ENCODE measurements around the gene UBN1.
A peak's percentile ranks its signal among the peaks of the same experiment; 100 is the strongest.

UBN1 gene

DNA sequence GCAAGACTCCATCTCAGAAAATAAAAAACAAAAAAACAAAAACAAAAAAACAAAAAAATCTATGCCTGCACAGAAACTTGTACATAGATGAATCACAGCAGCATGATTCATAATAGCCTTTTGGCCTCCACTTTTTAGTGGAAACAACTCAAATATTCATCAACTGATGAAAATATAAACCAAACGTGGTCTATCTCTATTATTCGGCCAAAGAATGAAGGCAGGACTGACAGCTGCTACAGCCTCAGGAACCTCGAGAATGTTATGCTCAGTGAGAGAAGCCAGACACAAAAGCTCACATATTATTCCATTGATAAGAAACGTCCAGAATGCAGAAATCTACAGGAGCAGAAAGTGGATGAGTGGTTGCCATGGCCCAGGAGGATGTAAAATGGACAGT is 69.8 kb downstream of the UBN1 start:
- TF ChIP-seq CTCF (IDR thresholded peaks at IDR 0.05; ENCODE audit: low read depth, low read length): no peak
- Histone ChIP-seq H3K27me3 (ENCODE audit: insufficient read depth, low read depth, severe bottlenecking) (no peaks in the 10 kb centered on the region), H3K36me3 (no peaks in the 10 kb centered on the region), H3K4me3 (ENCODE audit: low read depth, low read length) (no peak overlapping the region), H3K27ac (no peak overlapping the region), H3K9me3 (ENCODE audit: severe bottlenecking) (no peaks in the 10 kb centered on the region)
- DNase-seq: no peak

DNA sequence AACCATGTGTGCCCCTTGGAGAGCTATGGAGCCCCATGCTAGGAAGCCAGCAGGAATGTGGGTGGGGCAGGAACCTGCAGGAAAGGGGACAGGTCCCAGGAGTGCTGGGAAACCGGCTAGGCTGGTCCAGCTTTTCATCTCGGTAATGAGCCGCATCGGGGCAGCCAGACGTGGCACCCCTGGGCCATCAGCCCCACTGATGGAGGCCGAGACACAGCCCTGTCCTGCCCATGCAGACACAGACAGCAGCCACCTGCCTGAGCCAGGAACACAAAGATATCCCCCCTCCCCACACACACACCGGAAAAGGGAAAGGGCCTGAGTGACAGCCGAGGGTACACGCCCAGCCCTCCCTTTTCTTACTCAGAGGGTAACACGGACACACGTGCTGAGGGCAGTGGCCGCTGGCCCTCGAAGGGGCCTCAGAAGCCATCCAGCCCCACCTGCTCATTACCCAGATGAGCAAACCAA is 71.5 kb downstream of the UBN1 start:
- H3K27ac ChIP-seq: no peak overlapping the region
- DNase-seq: no peak

GRCh38 chr16:4920826-4921225 is 73.5 kb downstream of the UBN1 start:
- no peak for DNase-seq
- Histone ChIP-seq H3K36me3 (no peaks in the 10 kb centered on the region), H3K9me3 (ENCODE audit: severe bottlenecking) (no peaks in the 10 kb centered on the region), H3K4me3 (ENCODE audit: low read depth, low read length) (no peak overlapping the region), H3K27ac (no peak overlapping the region), H3K27me3 (ENCODE audit: insufficient read depth, low read depth, severe bottlenecking) (no peaks in the 10 kb centered on the region)
- TF ChIP-seq CTCF (IDR thresholded peaks at IDR 0.05; ENCODE audit: low read depth, low read length): no peak

More for the DNA sequence above, 71.5 kb downstream of the UBN1 start:
- no peaks in the 10 kb centered on the region for H3K9me3 ChIP-seq (ENCODE audit: severe bottlenecking)
- no peak for TF ChIP-seq CTCF (IDR thresholded peaks at IDR 0.05; ENCODE audit: low read depth, low read length)
- H3K27me3 ChIP-seq (ENCODE audit: insufficient read depth, low read depth, severe bottlenecking): no peaks in the 10 kb centered on the region
- H3K4me3 ChIP-seq (ENCODE audit: low read depth, low read length): no peak overlapping the region
- no peaks in the 10 kb centered on the region for H3K36me3 ChIP-seq

DNA sequence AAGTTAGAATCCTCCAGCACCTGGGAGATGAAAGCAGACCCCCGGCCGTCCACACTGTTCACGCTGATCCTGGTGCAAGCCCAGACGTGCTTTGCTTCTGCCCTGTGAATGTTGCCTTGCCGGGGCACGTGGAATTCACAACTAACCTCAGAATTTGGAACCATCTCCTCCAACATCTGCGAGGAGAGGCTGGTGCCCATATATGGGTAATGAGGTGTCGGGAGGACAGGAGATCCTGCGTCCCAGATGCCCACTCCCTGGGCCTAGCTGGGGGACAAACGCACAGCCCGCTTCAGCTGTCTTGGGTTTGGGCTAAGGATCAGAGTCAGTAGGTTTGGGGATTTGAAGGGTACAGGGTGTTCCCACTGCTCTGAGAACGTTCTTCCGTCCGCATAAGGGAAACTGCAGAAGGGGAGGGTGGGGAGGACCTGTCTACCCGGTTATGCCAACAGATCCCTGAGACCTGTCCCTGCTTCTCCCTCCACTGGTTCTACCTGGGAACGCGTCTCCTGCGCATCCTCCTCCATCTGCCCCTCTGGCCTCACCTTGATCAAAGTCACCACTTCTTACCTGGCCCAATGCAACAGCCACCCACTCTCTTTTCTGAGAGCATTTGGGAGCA is 75.6 kb downstream of the UBN1 start:
- 0 out of 2 replicates have a peak, but pooled peaks have one; percentile 9 for TF ChIP-seq CTCF (IDR thresholded peaks at IDR 0.05; ENCODE audit: low read depth, low read length)
- no peak overlapping the region for H3K4me3 ChIP-seq (ENCODE audit: low read depth, low read length)
- H3K27ac ChIP-seq: no peak overlapping the region
- no peaks in the 10 kb centered on the region for H3K27me3 ChIP-seq (ENCODE audit: insufficient read depth, low read depth, severe bottlenecking)
- no peaks in the 10 kb centered on the region for H3K36me3 ChIP-seq
- H3K9me3 ChIP-seq (ENCODE audit: severe bottlenecking): peaks cover 12% of the 10 kb centered on the region
- no peak for DNase-seq

DNA sequence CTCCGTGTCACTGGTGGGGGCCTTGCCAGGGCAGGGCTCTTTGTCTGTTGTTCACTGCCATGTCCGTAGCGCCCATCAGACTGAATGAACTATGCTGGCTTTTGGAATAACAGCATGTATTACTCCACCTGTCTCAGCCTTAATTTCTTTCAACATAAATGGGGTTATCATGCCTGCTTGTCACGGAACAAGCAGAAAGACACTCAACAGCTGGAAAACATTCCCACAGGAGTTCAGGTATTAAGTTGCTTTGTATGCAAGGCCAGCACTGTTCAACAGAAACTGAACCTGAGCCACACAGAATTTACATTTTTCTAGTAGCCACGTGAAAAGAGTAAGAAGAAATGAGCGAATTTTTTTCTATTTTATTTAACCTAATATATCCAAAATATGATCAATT is 76.6 kb downstream of the UBN1 start:
- H3K4me3 ChIP-seq (ENCODE audit: low read depth, low read length): no peak overlapping the region

More for the DNA sequence above, 76.6 kb downstream of the UBN1 start:
- no peaks in the 10 kb centered on the region for H3K36me3 ChIP-seq
- TF ChIP-seq CTCF (IDR thresholded peaks at IDR 0.05; ENCODE audit: low read depth, low read length): no peak
- no peak overlapping the region for H3K27ac ChIP-seq
- H3K27me3 ChIP-seq (ENCODE audit: insufficient read depth, low read depth, severe bottlenecking): no peaks in the 10 kb centered on the region
- DNase-seq: no peak
- peaks cover 16% of the 10 kb centered on the region for H3K9me3 ChIP-seq (ENCODE audit: severe bottlenecking)
